HG02981 (cell line): ENCODE measurements around the gene DNAAF9.

Experiments used
- ATAC-seq: cut with Tn5 transposase; IDR thresholded peaks from one replicate; pipeline ENCODE4 v1.9.1; 2021; ENCODE audit warnings: mild to moderate bottlenecking, moderate library complexity; ENCODE audit not compliant: unreplicated experiment

Gene DNAAF9

GRCh38 chr20:3412600-3413392 lies 5.3 kb upstream of the DNAAF9 start:
- ATAC-seq = no peak

GRCh38 chr20:3410464-3410863 lies 3.0 kb upstream of the DNAAF9 start:
- ATAC-seq = no peak

- ATAC-seq = no peak
These were observed 1.9 kb upstream of the DNAAF9 start for GRCh38 chr20:3409417-3409816.

GRCh38 chr20:3407771-3408637 lies 535 bp upstream of the DNAAF9 start:
- no peak for ATAC-seq

- ATAC-seq = no peak
These were observed 909 bp downstream of the DNAAF9 start for GRCh38 chr20:3406481-3407039.

- no peak for ATAC-seq
These were observed 1.6 kb downstream of the DNAAF9 start for GRCh38 chr20:3405696-3406358.

- no peak for ATAC-seq
These were observed 2.3 kb downstream of the DNAAF9 start for GRCh38 chr20:3405139-3405538.

GRCh38 chr20:3404402-3404801 lies 3.1 kb downstream of the DNAAF9 start:
- no peak for ATAC-seq

GRCh38 chr20:3403741-3404140 lies 3.7 kb downstream of the DNAAF9 start:
- ATAC-seq = no peak

- ATAC-seq = no peak
These were observed 5.0 kb downstream of the DNAAF9 start for GRCh38 chr20:3402453-3402852.

- no peak for ATAC-seq
These were observed 7.0 kb downstream of the DNAAF9 start for GRCh38 chr20:3400260-3401155.

- no peak for ATAC-seq
These were observed 8.7 kb downstream of the DNAAF9 start for GRCh38 chr20:3398681-3399252.

GRCh38 chr20:3396492-3396891 lies 11.0 kb downstream of the DNAAF9 start:
- ATAC-seq = no peak

- no peak for ATAC-seq
These were observed 14.7 kb downstream of the DNAAF9 start for GRCh38 chr20:3392756-3393155.

- ATAC-seq = no peak
These were observed 16.6 kb downstream of the DNAAF9 start for GRCh38 chr20:3390759-3391425.

- ATAC-seq = no peak
These were observed 23.5 kb downstream of the DNAAF9 start for GRCh38 chr20:3383878-3384495.

GRCh38 chr20:3382836-3383235 lies 24.6 kb downstream of the DNAAF9 start:
- no peak for ATAC-seq

- no peak for ATAC-seq
These were observed 27.0 kb downstream of the DNAAF9 start for GRCh38 chr20:3380228-3381070.
